Skeletal muscle satellite cell (primary cell): ENCODE measurements around the gene MTA2.

Experiments
- H3K27me3 ChIP-seq: 2 replicates; pipeline ENCODE4 v1.7.0; 2013; ENCODE audit warnings: low read length; ENCODE audit not compliant: control insufficient read depth, insufficient read depth
- H3K36me3 ChIP-seq: 2 replicates; pipeline ENCODE4 v1.7.0; 2013; ENCODE audit warnings: mild to moderate bottlenecking, control low read depth, low read length; ENCODE audit not compliant: insufficient read depth
- H3K4me1 ChIP-seq: 2 replicates; pipeline ENCODE4 v1.7.0; 2013; ENCODE audit warnings: low read length; ENCODE audit not compliant: control insufficient read depth, insufficient read depth
- H3K4me2 ChIP-seq: 2 replicates; pipeline ENCODE4 v1.7.0; 2013; ENCODE audit warnings: mild to moderate bottlenecking, low read length
- H3K4me3 ChIP-seq: 2 replicates; pipeline ENCODE4 v1.7.0; 2013; ENCODE audit warnings: low read length
- H3K9ac ChIP-seq: 2 replicates; pipeline ENCODE4 v1.7.0; 2013; ENCODE audit warnings: mild to moderate bottlenecking, low read depth, low read length, moderate library complexity
- H3K9me3 ChIP-seq: replicated peaks from 2 replicates; pipeline ENCODE4 v1.7.0; 2013; ENCODE audit warnings: mild to moderate bottlenecking, control low read depth, low read length

Gene MTA2

GRCh38 chr11:62602141-62603071 lies 741 bp upstream of the MTA2 start:
- peaks cover 61% of the 10 kb centered on the region for H3K36me3 ChIP-seq
- H3K9ac ChIP-seq: peak overlapping the region; percentile 99
- peak overlapping the region; percentile 68 for H3K4me3 ChIP-seq
- no peaks in the 10 kb centered on the region for H3K9me3 ChIP-seq
- peaks cover 31% of the 10 kb centered on the region for H3K4me1 ChIP-seq
- H3K4me2 ChIP-seq: peak overlapping the region; percentile 85
- no peaks in the 10 kb centered on the region for H3K27me3 ChIP-seq

- Histone ChIP-seq H3K9ac (peak overlapping the region; percentile 99), H3K27me3 (no peaks in the 10 kb centered on the region), H3K4me3 (peak overlapping the region; percentile 97), H3K9me3 (no peaks in the 10 kb centered on the region), H3K36me3 (peaks cover 68% of the 10 kb centered on the region), H3K4me1 (peaks cover 31% of the 10 kb centered on the region), H3K4me2 (peak overlapping the region; percentile 84)
These were observed 618 bp downstream of the MTA2 start for GRCh38 chr11:62601122-62601371.

- Histone ChIP-seq H3K4me3 (peak overlapping the region; percentile 97), H3K4me1 (peaks cover 31% of the 10 kb centered on the region), H3K27me3 (no peaks in the 10 kb centered on the region), H3K9me3 (no peaks in the 10 kb centered on the region), H3K4me2 (peak overlapping the region; percentile 84), H3K36me3 (peaks cover 68% of the 10 kb centered on the region), H3K9ac (peak overlapping the region; percentile 99)
These were observed 1.1 kb downstream of the MTA2 start for GRCh38 chr11:62600367-62601121.

- H3K4me1 ChIP-seq: peaks cover 31% of the 10 kb centered on the region
- H3K4me2 ChIP-seq: peak overlapping the region; percentile 84
- peak overlapping the region; percentile 99 for H3K9ac ChIP-seq
- peak overlapping the region; percentile 97 for H3K4me3 ChIP-seq
- no peaks in the 10 kb centered on the region for H3K9me3 ChIP-seq
- no peaks in the 10 kb centered on the region for H3K27me3 ChIP-seq
- peaks cover 68% of the 10 kb centered on the region for H3K36me3 ChIP-seq
These were observed 1.8 kb downstream of the MTA2 start for GRCh38 chr11:62599901-62600300.

DNA sequence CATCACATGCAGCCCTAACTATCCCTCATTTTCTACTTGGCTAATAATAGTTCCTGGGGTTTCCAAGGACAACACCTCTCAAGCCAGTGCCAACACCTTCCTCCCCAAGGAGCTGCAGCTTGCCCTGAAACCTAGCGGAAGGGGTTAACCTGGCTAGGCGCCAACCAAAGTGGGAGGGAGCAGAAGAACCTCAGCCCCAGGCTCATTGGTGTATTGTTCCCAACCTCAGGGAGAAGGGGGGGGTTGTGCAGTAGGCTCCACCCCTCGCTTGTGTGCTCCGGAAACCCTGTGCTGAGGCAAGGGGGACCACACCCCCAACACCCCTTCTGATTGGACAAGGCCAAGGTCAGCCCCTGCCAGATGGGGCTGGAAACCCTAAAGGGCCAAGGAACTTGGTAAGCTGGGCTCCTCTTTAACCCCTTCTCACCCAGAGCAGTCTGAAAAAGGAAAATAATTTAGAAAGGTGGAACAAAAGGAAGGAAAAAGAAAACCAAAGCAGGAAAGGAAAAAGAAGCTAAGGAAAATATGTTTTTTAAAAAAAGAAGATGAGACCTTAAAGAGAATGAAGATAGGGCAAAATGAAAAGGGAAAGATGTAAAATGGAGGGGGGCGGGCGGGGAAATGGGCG lies 2.5 kb downstream of the MTA2 start:
- peaks cover 68% of the 10 kb centered on the region for H3K36me3 ChIP-seq

DNA sequence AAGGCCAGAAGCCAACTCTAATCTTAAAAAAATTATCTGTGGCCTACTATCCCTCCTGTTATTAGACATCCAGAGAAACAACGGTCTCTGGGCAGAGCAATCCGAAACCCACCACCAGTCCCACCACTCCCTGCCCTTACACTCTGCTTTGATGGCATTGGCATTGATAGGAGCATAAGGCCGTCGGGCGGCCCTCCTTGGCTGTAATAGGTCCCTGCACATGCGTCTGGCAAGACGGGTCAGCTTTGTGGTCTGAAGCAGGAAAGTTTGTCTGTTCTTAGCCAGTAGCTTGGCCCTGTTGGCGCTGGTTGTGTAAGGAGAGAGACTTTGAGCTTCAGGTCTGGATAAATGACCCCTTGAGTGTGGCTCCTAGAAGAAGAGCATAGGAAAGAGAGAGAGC lies 6.5 kb downstream of the MTA2 start:
- peaks cover 28% of the 10 kb centered on the region for H3K4me1 ChIP-seq
- no peaks in the 10 kb centered on the region for H3K27me3 ChIP-seq
- H3K9ac ChIP-seq: no peak overlapping the region
- H3K4me3 ChIP-seq: no peak overlapping the region
- H3K4me2 ChIP-seq: no peak overlapping the region
- H3K9me3 ChIP-seq: no peaks in the 10 kb centered on the region
- peaks cover 69% of the 10 kb centered on the region for H3K36me3 ChIP-seq

More for the DNA sequence above, 2.5 kb downstream of the MTA2 start:
- peak overlapping the region; percentile 97 for H3K4me3 ChIP-seq
- no peaks in the 10 kb centered on the region for H3K27me3 ChIP-seq
- H3K4me2 ChIP-seq: peak overlapping the region; percentile 84
- peak overlapping the region; percentile 99 for H3K9ac ChIP-seq
- H3K9me3 ChIP-seq: no peaks in the 10 kb centered on the region
- peaks cover 31% of the 10 kb centered on the region for H3K4me1 ChIP-seq

DNA sequence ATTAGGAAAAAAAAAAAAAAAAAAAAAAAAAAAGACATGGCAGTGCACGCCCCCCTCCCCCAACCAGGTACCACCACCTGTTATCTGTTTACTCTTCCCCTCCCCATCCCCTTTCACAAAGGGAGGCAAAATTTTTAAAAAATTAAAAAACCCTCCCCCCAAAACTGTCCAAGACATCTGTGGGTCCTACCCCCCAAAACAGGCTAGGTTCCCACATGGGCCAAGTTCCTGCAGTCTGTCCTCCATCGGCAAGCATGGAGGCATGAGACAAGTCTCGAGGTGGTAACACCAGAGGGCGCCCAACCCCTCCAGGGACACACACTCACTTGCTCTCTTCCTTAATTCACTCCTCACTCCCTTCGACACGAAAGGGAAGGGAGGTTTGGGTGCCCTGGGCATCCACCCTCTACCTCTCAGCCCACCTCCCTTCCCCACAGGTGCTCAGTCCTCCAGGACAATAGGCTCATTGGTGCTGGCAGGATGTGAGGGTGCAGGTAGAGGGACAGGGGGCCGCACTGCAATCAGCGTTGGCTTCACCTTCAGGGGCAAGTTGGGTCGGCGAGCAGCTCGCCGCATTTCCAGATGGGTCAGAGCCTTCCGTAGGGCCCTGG lies 8.1 kb downstream of the MTA2 start:
- no peak overlapping the region for H3K9ac ChIP-seq

GRCh38 chr11:62592989-62593421 lies 8.7 kb downstream of the MTA2 start:
- H3K36me3 ChIP-seq: peaks cover 52% of the 10 kb centered on the region
- H3K4me3 ChIP-seq: no peak overlapping the region

More for the DNA sequence above, 8.1 kb downstream of the MTA2 start:
- no peaks in the 10 kb centered on the region for H3K27me3 ChIP-seq
- peaks cover 58% of the 10 kb centered on the region for H3K36me3 ChIP-seq
- no peak overlapping the region for H3K4me2 ChIP-seq
- H3K4me1 ChIP-seq: peaks cover 14% of the 10 kb centered on the region
- no peak overlapping the region for H3K4me3 ChIP-seq
- no peaks in the 10 kb centered on the region for H3K9me3 ChIP-seq

GRCh38 chr11:62592146-62592815 lies 9.4 kb downstream of the MTA2 start:
- H3K36me3 ChIP-seq: peaks cover 45% of the 10 kb centered on the region

More at GRCh38 chr11:62592989-62593421, 8.7 kb downstream of the MTA2 start:
- Histone ChIP-seq H3K9me3 (no peaks in the 10 kb centered on the region), H3K27me3 (no peaks in the 10 kb centered on the region), H3K4me1 (peaks cover 14% of the 10 kb centered on the region), H3K9ac (no peak overlapping the region), H3K4me2 (no peak overlapping the region)

DNA sequence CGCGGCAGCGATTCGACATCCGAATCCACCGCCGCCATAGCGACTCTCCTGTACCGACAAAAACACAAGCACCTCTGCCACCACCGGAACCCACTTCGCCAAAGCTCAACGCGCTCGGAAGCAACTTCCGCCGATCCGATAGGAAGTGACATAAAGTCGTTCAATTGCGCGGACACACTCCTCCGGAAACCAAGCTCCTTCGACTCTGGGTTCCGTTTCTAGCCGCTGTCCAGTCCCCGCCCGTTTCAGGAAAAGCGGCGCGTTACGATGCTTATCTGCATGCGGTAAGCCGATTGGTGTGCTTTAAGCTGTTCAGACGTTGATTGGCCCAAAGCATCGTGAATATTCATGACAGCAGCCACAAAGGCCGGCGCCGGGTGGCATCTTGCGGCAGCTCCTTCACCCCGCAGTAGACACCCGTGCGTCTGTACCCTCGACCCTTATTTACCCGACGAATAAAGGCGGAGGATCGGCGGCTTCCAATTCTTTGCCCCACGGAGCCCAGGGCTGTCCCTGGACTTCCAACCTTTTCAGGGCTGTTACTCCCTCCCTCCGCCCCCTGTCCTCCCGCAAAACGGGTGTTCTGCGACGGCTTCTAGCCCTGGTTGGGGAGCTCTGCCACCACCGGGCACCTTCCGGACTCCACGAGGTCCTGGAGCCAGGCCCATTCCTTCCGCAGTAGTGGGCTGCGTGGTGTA lies 10.1 kb downstream of the MTA2 start, which contains the start of gene TUT1:
Gene TUT1 (minus strand): TSS at position 76 of the 698 bp plus-strand sequence. CDS start 38 bp downstream, at position 38.
- Histone ChIP-seq H3K4me2 (peak within 1 kb of the TSS; percentile 89), H3K27me3 (no peaks in the 10 kb centered on the region), H3K9me3 (no peaks in the 10 kb centered on the region), H3K4me1 (peaks cover 17% of the 10 kb centered on the region), H3K9ac (peak within 1 kb of the TSS; percentile 90), H3K4me3 (peak within 1 kb of the TSS; percentile 79), H3K36me3 (peaks cover 40% of the 10 kb centered on the region)

More at GRCh38 chr11:62592146-62592815, 9.4 kb downstream of the MTA2 start:
- Histone ChIP-seq H3K4me3 (peak overlapping the region; percentile 68), H3K9me3 (no peaks in the 10 kb centered on the region), H3K9ac (peak overlapping the region; percentile 71), H3K27me3 (no peaks in the 10 kb centered on the region), H3K4me2 (peak overlapping the region; percentile 89), H3K4me1 (peaks cover 17% of the 10 kb centered on the region)
